HG03469 (cell line): ENCODE results near the gene NCOA7.
"Not testable (repeated sequence)": the region's sequence is repeated elsewhere in the genome, so short reads cannot be mapped to it uniquely, and the experiment has no call there.

ENCODE experiments used
- ATAC-seq: cut with Tn5 transposase; IDR thresholded peaks from one replicate; pipeline ENCODE4 v1.9.1; 2021; ENCODE audit warnings: mild to moderate bottlenecking, moderate library complexity, moderate number of reproducible peaks; ENCODE audit not compliant: unreplicated experiment

The NCOA7 gene

GRCh38 chr6:125943528-125944433 is 153.0 kb downstream of the NCOA7 start:
- ATAC-seq = no peak

- ATAC-seq = no peak
These were observed 153.7 kb downstream of the NCOA7 start for GRCh38 chr6:125944434-125944816.

DNA sequence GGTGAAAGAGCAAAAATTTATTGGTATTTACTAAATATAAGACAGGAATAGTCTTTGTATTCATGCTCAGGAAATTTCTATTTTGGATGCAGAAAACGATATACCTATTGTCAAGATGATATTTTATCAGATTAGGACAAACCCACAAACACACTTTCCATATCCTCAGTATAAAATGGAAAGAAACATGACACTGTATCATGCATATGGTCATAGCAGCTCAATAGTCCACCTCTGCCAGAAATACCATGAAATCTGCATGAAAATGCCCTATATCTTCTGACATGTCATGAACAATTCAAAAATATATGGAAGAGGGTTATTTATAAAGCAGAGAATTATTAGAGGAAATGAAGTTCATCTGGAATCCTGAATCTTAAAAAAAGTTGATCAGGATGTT is 154.1 kb downstream of the NCOA7 start:
- no peak for ATAC-seq

DNA sequence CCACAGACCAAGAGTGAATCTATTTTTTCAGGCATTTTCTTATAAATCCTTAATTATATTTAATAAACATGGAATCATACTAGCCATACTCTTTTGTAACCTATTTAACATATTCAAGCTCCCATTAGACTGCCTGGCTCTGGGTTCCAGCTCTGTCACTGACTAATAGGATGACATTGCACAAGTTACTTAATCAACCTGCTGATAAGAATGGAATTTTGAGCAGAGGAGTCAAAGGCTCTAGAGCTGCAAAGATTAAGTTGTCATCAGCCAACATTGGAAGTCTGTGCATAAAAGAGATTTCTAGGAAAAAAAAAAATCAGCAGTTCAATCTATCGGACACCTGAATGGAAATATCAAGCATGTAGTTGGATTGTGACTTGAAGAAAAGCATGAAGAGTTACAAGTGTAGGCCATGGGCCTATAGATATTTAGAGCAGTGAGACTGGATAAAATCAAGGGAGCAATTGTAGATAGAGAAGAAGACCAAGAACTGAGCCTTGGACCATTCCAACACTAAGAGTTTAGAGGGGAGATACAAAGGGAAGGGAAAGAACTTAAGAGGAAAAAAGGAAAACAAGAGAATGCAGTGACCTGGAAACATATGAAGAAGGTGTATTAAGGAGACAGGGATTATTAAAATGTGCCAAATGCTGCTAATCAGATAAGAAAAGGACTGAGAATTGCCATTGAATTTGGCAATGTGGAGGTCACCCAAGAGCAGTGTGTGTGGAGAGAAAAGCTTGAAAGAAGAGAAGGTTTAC is 154.8 kb downstream of the NCOA7 start:
- no peak for ATAC-seq

GRCh38 chr6:125947615-125948014 is 156.9 kb downstream of the NCOA7 start:
- no peak for ATAC-seq

DNA sequence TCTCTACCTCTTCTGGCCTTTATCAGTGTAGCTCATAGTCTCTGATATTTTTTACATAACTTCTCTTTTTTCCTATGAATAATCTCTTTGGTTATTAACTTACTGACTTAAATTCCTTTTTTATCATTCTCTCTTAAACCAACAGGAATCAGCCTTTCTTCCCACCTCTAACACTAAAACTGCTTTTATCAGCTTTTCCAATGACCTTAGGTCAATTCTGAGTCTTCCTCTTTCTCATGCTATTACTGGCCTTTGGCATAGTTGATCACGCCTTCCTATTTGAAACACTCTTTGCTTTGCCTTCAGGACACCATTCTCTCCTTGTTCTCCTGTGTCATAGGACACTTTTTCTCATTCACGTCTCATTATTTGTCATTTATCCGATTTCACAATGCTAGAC is 157.7 kb downstream of the NCOA7 start:
- ATAC-seq = no peak

DNA sequence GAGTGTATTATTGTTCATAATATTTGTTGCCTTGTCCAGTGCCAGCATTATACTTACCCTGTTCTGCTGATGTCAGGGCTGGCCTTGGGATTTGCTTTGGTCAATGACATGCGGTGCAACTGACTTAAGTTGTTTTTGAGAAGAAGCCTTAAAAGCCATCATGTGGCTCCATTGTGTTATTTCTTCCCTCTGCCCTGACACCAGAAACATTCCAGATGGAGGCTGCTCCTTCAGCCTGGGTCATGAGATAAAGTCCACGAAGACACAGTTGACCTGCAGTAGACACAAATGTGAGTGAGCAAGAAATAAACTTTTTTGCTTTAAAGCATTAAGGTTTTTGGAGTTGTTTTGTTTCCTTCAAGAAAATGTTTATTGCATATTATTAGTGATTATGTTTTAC is 158.3 kb downstream of the NCOA7 start:
- no peak for ATAC-seq

DNA sequence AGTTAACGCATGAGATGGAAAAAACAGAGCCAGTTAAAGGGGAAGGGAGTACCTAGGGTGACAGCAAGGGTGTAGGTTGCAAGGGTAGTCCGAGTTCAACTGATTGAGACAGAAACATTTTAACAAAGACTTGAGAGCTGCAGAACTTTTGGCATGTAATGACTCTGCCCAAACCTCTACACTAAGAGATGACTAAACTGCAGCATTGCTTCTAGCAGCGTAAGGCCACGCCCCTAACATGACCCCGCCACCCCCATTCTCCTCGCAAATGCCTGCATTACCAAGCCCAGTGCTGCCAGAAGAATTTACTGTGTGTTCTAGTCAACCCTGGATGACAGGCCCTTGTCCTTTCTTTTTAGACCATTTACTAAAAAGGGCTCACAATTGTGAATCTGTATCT is 159.5 kb downstream of the NCOA7 start:
- ATAC-seq = no peak

GRCh38 chr6:125950716-125951115 is 160.0 kb downstream of the NCOA7 start:
- ATAC-seq = not testable (repeated sequence)

GRCh38 chr6:125951323-125951722 is 160.6 kb downstream of the NCOA7 start:
- ATAC-seq = no peak

DNA sequence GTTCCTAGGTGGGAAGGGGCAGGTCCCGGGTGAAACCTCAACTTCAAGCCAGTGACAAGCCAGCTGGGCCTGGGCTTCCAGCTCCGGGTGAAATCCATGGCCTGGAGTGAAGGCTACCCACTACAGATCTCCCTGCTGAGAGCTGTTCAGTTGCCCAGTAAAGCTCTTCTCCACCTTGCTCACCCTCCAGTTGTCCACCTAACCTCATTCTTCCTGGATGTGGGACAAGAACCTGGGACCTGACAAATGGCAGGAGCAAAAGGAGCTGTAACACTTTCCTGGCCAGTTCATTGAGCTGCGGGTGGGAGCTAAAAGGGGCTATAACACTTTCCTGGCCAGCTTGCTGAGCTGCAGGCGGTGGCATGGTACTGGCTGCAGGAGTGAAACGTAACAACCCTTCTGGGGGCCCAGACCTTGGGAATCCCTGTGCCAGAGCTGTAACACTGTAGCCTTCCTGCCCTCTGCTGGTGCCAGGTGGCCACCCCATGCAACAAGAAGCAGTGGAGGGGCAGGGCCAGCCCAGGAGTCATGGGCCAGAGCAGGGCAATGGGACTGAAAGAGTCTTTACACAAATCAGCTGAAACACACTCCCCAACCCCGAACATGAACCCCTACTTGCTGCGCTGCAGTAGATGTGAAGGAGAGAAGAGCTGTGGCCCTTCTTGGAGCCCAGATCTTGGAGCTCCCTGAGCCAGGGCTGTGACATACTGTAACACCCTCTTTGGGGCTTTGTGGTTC is 162.2 kb downstream of the NCOA7 start:
- ATAC-seq = no peak

DNA sequence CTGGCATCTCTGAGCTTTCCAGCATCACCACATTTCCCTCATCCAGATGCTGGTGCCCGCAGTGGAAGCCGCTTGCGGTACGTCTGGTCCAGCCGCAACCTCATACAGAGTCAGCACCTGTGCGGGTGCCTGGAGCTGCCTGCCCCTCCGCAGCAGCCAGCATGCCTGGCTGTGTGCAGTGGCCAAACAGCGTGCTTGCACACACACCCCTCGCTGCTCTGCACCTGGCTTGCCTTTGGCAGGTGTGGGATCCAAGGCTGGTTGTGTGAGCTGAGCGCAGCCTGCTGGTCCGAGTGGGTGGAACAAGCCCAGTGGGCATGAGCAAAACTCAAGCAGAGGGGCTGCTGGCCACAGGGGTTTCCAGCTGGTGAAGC is 162.7 kb downstream of the NCOA7 start:
- ATAC-seq = no peak

GRCh38 chr6:125954735-125955339 is 164.1 kb downstream of the NCOA7 start:
- ATAC-seq = no peak

DNA sequence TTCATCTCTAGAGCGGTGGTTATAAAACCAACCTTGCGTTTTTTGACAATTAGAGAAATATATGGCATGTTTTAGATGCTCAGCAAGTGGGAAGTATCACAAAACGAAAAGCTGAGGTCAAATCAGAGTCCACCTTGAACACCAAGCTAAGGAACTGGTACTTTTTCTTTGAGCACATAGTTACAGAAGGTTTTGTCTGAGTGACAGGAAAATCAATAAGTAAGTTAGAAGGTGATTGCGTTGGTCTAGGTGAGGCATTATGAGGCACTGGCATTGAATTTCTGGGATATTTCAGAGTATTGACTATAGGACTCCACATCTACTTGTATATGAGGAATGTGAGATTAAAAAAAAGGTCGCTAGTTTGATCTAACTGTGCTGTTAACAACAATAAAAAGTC is 165.2 kb downstream of the NCOA7 start:
- ATAC-seq = no peak

DNA sequence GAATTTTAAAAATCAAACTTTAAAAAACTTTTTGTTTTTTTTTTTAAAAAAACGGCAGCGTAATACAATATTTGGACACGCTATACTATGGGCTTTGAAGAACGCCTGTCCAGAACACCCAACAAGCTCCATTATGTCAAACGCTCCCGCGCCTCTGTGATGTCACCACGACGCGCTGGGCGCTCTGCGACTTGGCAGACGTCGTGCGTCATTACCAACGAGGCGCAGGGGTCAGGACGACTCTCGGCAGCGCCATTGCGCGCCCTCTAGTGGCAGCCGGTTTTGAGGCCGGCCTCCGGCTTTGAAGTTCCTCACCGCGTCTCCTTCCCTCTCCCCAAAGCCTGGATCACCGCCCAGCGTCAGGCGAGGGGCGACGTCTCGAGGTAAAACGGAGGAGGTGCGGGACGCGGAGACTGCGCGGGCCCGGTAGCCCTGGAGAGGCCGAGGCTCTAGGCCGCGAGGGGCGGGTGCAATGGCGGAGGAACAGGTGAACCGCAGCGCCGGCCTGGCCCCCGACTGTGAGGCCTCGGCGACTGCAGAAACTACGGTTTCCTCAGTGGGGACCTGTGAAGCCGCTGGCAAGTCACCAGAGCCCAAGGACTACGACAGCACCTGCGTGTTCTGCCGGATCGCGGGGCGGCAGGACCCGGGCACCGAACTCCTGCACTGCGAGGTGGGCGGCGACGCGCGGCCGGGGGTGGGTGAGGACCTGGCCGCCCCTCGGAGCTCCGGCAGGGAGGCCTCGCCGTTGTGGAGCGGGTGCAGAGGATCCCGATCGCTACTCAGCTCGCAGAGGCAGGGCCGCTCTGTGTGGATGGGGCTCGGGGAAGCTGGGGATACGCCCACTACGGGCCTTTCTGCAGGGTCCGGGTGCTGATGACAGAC is 166.0 kb downstream of the NCOA7 start, which contains the start of gene HINT3:
TSS of gene HINT3 (plus strand) at position 265 of the 885 bp plus-strand sequence. CDS start at position 473, 208 bp downstream.
- ATAC-seq = peak; percentile 90

DNA sequence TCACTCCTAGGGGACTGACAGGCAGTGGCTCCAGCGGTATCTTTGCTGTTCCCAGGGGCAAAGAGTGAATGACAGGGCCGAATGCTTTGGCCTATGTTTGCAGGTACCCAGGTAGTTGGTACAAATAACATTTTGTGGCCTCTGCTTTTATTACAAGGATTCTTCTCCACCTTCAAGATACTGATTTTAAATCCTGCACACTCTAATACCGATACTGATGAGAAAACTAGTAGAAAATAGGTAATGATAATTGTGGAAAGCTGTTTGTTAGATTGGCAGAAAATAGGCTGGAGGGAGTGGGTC is 166.6 kb downstream of the NCOA7 start:
- no peak for ATAC-seq

DNA sequence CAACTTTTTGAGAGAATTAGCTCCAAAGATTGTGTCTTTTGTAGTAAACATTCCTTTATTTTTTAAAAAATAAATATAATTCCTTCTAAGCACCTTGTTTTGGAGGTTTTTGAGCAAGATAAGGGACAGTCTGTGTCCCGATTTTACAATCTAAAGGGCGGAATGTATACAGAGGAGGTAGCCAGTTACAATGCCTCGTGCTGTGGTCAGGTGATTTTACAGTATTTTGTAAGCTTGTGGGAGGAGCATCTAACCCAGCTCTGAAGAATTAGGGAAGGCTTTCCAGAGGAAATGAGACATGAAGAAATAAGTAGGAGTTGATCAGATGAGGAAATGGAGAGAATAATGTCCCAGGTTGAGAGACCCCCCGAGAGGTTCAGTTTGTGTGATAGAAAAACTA is 167.1 kb downstream of the NCOA7 start:
- ATAC-seq = no peak

- ATAC-seq = no peak
These were observed 168.3 kb downstream of the NCOA7 start for GRCh38 chr6:125959041-125959440.

DNA sequence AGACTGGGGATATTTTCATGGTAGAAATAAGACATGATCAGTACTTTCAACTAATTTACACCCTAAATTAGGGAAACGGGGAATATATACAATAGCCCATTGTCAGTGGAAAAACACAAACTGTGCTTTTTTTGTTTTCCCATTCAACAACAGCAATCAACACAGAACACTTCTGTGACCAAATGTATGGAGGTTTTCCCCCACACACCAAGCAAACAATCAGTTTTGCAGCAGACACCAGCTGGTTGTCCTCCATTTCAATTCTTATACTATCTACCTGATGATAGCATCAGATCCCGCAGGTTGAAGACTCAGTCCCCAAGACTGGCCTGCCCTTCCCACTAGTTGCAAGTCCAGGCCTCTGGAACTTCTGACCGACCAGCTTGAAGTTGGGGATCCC is 170.4 kb downstream of the NCOA7 start:
- ATAC-seq = no peak

DNA sequence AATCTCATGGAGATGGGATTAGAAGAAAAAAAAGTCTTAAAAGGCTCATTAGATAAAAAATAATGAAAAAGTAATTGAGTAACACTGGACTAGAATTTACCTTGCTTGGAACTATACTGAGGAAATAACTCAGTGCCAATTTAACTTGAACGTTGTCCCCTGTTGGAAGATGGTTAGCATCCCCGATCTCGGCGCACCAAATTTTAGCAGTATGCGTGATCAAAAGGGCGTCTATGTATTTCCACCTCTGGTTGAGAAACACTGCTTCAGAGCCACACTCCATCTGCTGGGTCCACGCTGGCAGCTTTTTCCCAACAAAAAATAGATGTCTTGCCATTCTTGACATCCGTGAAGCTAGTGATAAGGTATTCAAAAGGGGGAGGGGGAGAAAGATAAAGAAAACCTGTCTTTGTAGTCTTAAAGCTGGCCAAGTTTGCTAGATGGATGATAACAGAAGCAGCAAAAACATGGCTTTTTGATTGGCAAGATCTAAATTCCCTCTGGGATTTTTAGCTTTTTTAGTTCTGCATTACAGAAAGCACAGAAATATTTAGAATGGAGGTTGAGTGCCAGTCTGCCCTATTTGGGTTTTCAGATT is 172.2 kb downstream of the NCOA7 start:
- no peak for ATAC-seq
